HG02973 (cell line): Measurements from ENCODE around the gene TAC1.
"Not testable (repeated sequence)": the region's sequence is repeated elsewhere in the genome, so short reads cannot be mapped to it uniquely, and the experiment has no call there.

Source experiments
- ATAC-seq: cut with Tn5 transposase; IDR thresholded peaks from one replicate; pipeline ENCODE4 v1.9.1; 2021; ENCODE audit warnings: moderate library complexity; ENCODE audit not compliant: unreplicated experiment

The TAC1 gene

GRCh38 chr7:97731736-97732564, at the start of gene TAC1:
TAC1 (plus strand) TSS chr7:97732086; CDS start chr7:97732613, 527 bp downstream.
- no peak for ATAC-seq

- no peak for ATAC-seq
Measured at GRCh38 chr7:97685952-97686351, 45.9 kb upstream of the TAC1 start.

- no peak for ATAC-seq
Measured at GRCh38 chr7:97693586-97693985, 38.3 kb upstream of the TAC1 start.

GRCh38 chr7:97694355-97694754, 37.5 kb upstream of the TAC1 start:
- ATAC-seq = no peak

GRCh38 chr7:97697396-97697795, 34.5 kb upstream of the TAC1 start:
- no peak for ATAC-seq

- ATAC-seq = no peak
Measured at GRCh38 chr7:97722386-97722785, 9.5 kb upstream of the TAC1 start.

- no peak for ATAC-seq
Measured at GRCh38 chr7:97732565-97733275, 834 bp downstream of the TAC1 start.

- no peak for ATAC-seq
Measured at GRCh38 chr7:97733276-97734161, 1.6 kb downstream of the TAC1 start.

GRCh38 chr7:97734255-97734654, 2.4 kb downstream of the TAC1 start:
- ATAC-seq = no peak

- ATAC-seq = no peak
Measured at GRCh38 chr7:97735075-97735474, 3.2 kb downstream of the TAC1 start.

GRCh38 chr7:97748482-97748881, 16.6 kb downstream of the TAC1 start:
- no peak for ATAC-seq

- no peak for ATAC-seq
Measured at GRCh38 chr7:97751566-97751965, 19.7 kb downstream of the TAC1 start.

- ATAC-seq = no peak
Measured at GRCh38 chr7:97752215-97752614, 20.3 kb downstream of the TAC1 start.

GRCh38 chr7:97757824-97758223, 25.9 kb downstream of the TAC1 start:
- ATAC-seq = no peak

GRCh38 chr7:97770850-97771249, 39.0 kb downstream of the TAC1 start:
- ATAC-seq = no peak

- no peak for ATAC-seq
Measured at GRCh38 chr7:97771576-97771975, 39.7 kb downstream of the TAC1 start.

GRCh38 chr7:97772045-97772901, 40.4 kb downstream of the TAC1 start:
- ATAC-seq = no peak

GRCh38 chr7:97786398-97786797, 54.5 kb downstream of the TAC1 start:
- ATAC-seq = not testable (repeated sequence)
